ENCODE measurements around the gene FN1. TPM values are rescaled to one million over a fixed set of nuclear protein-coding genes. Genes with fewer than 3 reads are reported as not detected.

The FN1 gene
- total RNA-seq, 1 donor from 2014 or later, result 226 TPM

GRCh38 chr2:215407590-215408264, 28.1 kb downstream of the FN1 start:
- no peak for DNase-seq (ENCODE audit: low read depth in 2 of 2)

GRCh38 chr2:215407061-215407460, 28.8 kb downstream of the FN1 start:
- DNase-seq (ENCODE audit: low read depth in 2 of 2), result no peak

GRCh38 chr2:215405722-215406581, 29.9 kb downstream of the FN1 start:
- no peak for DNase-seq (ENCODE audit: low read depth in 2 of 2)

GRCh38 chr2:215404348-215405012, 31.4 kb downstream of the FN1 start:
- DNase-seq (ENCODE audit: low read depth in 2 of 2), result no peak

- no peak for DNase-seq (ENCODE audit: low read depth in 2 of 2)
These were observed 32.2 kb downstream of the FN1 start for GRCh38 chr2:215403441-215404347.

- no peak for DNase-seq (ENCODE audit: low read depth in 2 of 2)
These were observed 33.9 kb downstream of the FN1 start for GRCh38 chr2:215401896-215402379.

GRCh38 chr2:215399067-215399716, 36.7 kb downstream of the FN1 start:
- no peak for DNase-seq (ENCODE audit: low read depth in 2 of 2)

GRCh38 chr2:215397632-215398341, 38.1 kb downstream of the FN1 start:
- peak in 1 of 2 donors; percentile 39 for DNase-seq (ENCODE audit: low read depth in 2 of 2)

- peak in 1 of 2 donors; percentile 14 for DNase-seq (ENCODE audit: low read depth in 2 of 2)
These were observed 39.1 kb downstream of the FN1 start for GRCh38 chr2:215396595-215397313.

- no peak for DNase-seq (ENCODE audit: low read depth in 2 of 2)
These were observed 40.0 kb downstream of the FN1 start for GRCh38 chr2:215395687-215396460.

- DNase-seq (ENCODE audit: low read depth in 2 of 2), result no peak
These were observed 41.6 kb downstream of the FN1 start for GRCh38 chr2:215394102-215394805.

- no peak for DNase-seq (ENCODE audit: low read depth in 2 of 2)
These were observed 43.1 kb downstream of the FN1 start for GRCh38 chr2:215392687-215393270.

GRCh38 chr2:215392164-215392563, 43.7 kb downstream of the FN1 start:
- DNase-seq (ENCODE audit: low read depth in 2 of 2), result no peak

- no peak for DNase-seq (ENCODE audit: low read depth in 2 of 2)
These were observed 44.3 kb downstream of the FN1 start for GRCh38 chr2:215391531-215391930.

- DNase-seq (ENCODE audit: low read depth in 2 of 2), result no peak
These were observed 45.3 kb downstream of the FN1 start for GRCh38 chr2:215390550-215390913.

- DNase-seq (ENCODE audit: low read depth in 2 of 2), result no peak
These were observed 47.7 kb downstream of the FN1 start for GRCh38 chr2:215388002-215388728.

- no peak for DNase-seq (ENCODE audit: low read depth in 2 of 2)
These were observed 49.3 kb downstream of the FN1 start for GRCh38 chr2:215386566-215386965.

Measured in dermis microvascular lymphatic vessel endothelial cell (primary cell).